Caco-2 (cell line): ENCODE data around the gene SPTLC1. TPM values are rescaled to one million over a fixed set of nuclear protein-coding genes. Genes with fewer than 3 reads are reported as not detected.

Source experiments
- BruUV-seq: library from RNA; stranded (reverse); fragments of 400-500 nt; replicated peaks from 2 replicates; lab custom pipeline; 2021; lab: Mats Ljungman, UMichigan
- CTCF ChIA-PET: fragments of 300-600 bp; sonication (Branson Sonifier 250); formaldehyde crosslinking; loops from one replicate; lab custom pipeline; 2022; ENCODE audit warnings: antibody characterized with exemption; lab: Charles Lee
- POLR2A ChIA-PET: fragments of 300-600 bp; sonication (Branson Sonifier 250); formaldehyde crosslinking; loops from one replicate; lab custom pipeline; 2022; ENCODE audit warnings: antibody characterized with exemption; lab: Charles Lee
- DNase-seq, 2 experiments: peaks; one replicate each; pipeline versions ENCODE4 v3.0.0 to v3.0.0-alpha.2; 2020 to 2022
- H3K27me3 ChIP-seq: replicated peaks from 2 replicates; pipeline ENCODE4 v1.6.0; 2011; ENCODE audit warnings: low read length; ENCODE audit not compliant: control insufficient read depth, insufficient read depth
- H3K36me3 ChIP-seq: 2 replicates; pipeline ENCODE4 v1.5.1; 2011; ENCODE audit warnings: low read length; ENCODE audit not compliant: control insufficient read depth, insufficient read depth
- H3K4me1 ChIP-seq: fragments of 250-450 bp; sonication (Bioruptor Pico); 2 replicates; pipeline ENCODE4 v1.5.1; 2020; ENCODE audit warnings: mild to moderate bottlenecking
- H3K4me3 ChIP-seq: 2 replicates; pipeline ENCODE4 v1.5.1; 2011; ENCODE audit warnings: low read depth, mild to moderate bottlenecking, control low read depth, low read length
- H3K9me3 ChIP-seq: fragments of 250-450 bp; sonication (Bioruptor Pico); 2 replicates; pipeline ENCODE4 v1.5.1; 2020; ENCODE audit warnings: mild to moderate bottlenecking, moderate library complexity
- H3K27ac Mint-ChIP-seq: one replicate; pipeline ENCODE4 v1.8.0; 2022; ENCODE audit warnings: mixed read lengths; ENCODE audit not compliant: unreplicated experiment
- H3K27me3 Mint-ChIP-seq: one replicate; pipeline ENCODE4 v1.8.0; 2022; ENCODE audit warnings: mixed read lengths; ENCODE audit not compliant: insufficient read depth, unreplicated experiment
- H3K36me3 Mint-ChIP-seq: one replicate; pipeline ENCODE4 v1.8.0; 2022; ENCODE audit warnings: mild to moderate bottlenecking, mixed read lengths; ENCODE audit not compliant: insufficient read depth, unreplicated experiment
- H3K4me1 Mint-ChIP-seq: one replicate; pipeline ENCODE4 v1.8.0; 2022; ENCODE audit warnings: low read depth, mixed read lengths; ENCODE audit not compliant: unreplicated experiment
- H3K4me3 Mint-ChIP-seq: one replicate; pipeline ENCODE4 v1.8.0; 2022; ENCODE audit warnings: mild to moderate bottlenecking, moderate library complexity, mixed read lengths; ENCODE audit not compliant: unreplicated experiment
- H3K9me3 Mint-ChIP-seq: one replicate; pipeline ENCODE4 v1.8.0; 2022; ENCODE audit warnings: mixed read lengths; ENCODE audit not compliant: unreplicated experiment
- CTCF ChIP-seq, 2 experiments: fragments of 200-600 bp in 1 of 2; IDR thresholded peaks; 1 replicate in 1 of 2; 2 replicates in 1 of 2; pipeline versions ENCODE4 v1.5.1 to v1.8.0; 2011 to 2022; ENCODE audit warnings: antibody characterized with exemption in 1 of 2, control low read depth in 1 of 2, inconsistent platforms in 1 of 2, low read depth in 1 of 2, low read length in 1 of 2, mild to moderate bottlenecking in 1 of 2, moderate library complexity in 1 of 2; ENCODE audit not compliant: insufficient read depth in 1 of 2, severe bottlenecking in 1 of 2, unreplicated experiment in 1 of 2
- intact Hi-C: fragments of 100-400 bp; cut with micrococcal nuclease; formaldehyde crosslinking; loops from one replicate; pipeline ENCODE4 v1.10.0; 2022; ENCODE audit not compliant: unreplicated experiment
- total RNA-seq: library from RNA; stranded (reverse); gene quantifications from 2 replicates; pipeline ENCODE4 v1.2.3, GENCODE V29; 2022

Gene SPTLC1
- total RNA-seq, 1 experiment from 2014 or later, result 43.6 TPM

DNA sequence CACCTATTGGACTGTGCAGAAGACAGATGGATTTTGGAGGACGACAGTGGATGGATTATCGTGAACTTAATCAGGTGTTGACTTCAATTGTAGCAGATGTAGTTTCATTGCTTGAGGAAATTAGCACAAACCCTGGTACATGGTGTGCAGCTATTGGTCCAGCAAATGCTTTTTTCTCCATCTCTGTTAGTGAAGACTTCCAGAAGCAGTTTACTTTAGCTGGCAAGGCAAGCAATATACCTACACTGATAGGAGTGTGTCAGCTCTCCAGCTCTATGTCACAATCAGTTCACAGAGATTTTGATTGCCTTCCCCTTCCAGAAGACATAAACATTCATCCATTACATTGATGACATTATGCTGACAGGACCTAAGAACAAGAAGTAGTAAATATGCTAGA is 129.5 kb downstream of the SPTLC1 start:
- intact Hi-C loops, result no loop called here
- DNase-seq, result no peak
- H3K27me3 ChIP-seq, result no peaks in the 10 kb centered on the region
- H3K4me1 Mint-ChIP-seq, result no peaks in the 10 kb centered on the region
- BruUV-seq, result no TSS peak
- no peaks in the 10 kb centered on the region for H3K9me3 ChIP-seq
- peaks cover 10% of the 10 kb centered on the region for H3K9me3 Mint-ChIP-seq
- no peak overlapping the region for H3K27ac Mint-ChIP-seq
- no peaks in the 10 kb centered on the region for H3K27me3 Mint-ChIP-seq
- ChIA-PET CTCF (no interaction called here), POLR2A (no interaction called here)
- H3K4me1 ChIP-seq, result no peaks in the 10 kb centered on the region
- no peak overlapping the region for H3K4me3 ChIP-seq
- no peak overlapping the region for H3K4me3 Mint-ChIP-seq
- no peaks in the 10 kb centered on the region for H3K36me3 Mint-ChIP-seq
- no peaks in the 10 kb centered on the region for H3K36me3 ChIP-seq
- no peak for TF ChIP-seq CTCF (IDR thresholded peaks at IDR 0.05; ENCODE audit: insufficient read depth in 1 of 2, low read depth in 1 of 2, low read length in 1 of 2, severe bottlenecking in 1 of 2, unreplicated experiment in 1 of 2)

Other genes with a start within 250 kb of the SPTLC1 start
- 0.68 and 0.95 TPM in 2 replicates for gene ROR2, start 165.2 kb downstream of the SPTLC1 start, total RNA-seq
- gene IARS1, start 178.3 kb upstream of the SPTLC1 start, total RNA-seq, result 127 and 138 TPM in 2 replicates
- gene NOL8, start 209.9 kb upstream of the SPTLC1 start, total RNA-seq, result 22.3 and 29.4 TPM in 2 replicates
- 7.6 and 7.8 TPM in 2 replicates for gene CENPP, start 210.5 kb upstream of the SPTLC1 start, total RNA-seq